Measurements from ENCODE around the gene DENND4C.
A peak's percentile ranks its signal among the peaks of the same experiment; 100 is the strongest.

The DENND4C gene

GRCh38 chr9:19378647-19379046 is 148.2 kb downstream of the DENND4C start:
- Histone ChIP-seq H3K4me1 (ENCODE audit: low read length) (peaks cover 31% of the 10 kb centered on the region), H2AFZ (ENCODE audit: low read depth, low read length) (no peak overlapping the region), H3K79me2 (ENCODE audit: low read length) (peaks cover 41% of the 10 kb centered on the region), H4K20me1 (ENCODE audit: insufficient read depth, low read length) (peaks cover 38% of the 10 kb centered on the region), H3K4me3 (ENCODE audit: low read length) (peak overlapping the region; percentile 90), H3K9ac (ENCODE audit: low read length) (peak overlapping the region; percentile 97), H3K36me3 (replicated peaks; ENCODE audit: low read depth, low read length) (peaks cover 58% of the 10 kb centered on the region), H3K27me3 (ENCODE audit: low read depth, low read length) (no peaks in the 10 kb centered on the region), H3K4me2 (ENCODE audit: low read length) (peak overlapping the region; percentile 93), H3K27ac (ENCODE audit: low read length) (peak overlapping the region; percentile 76), H3K9me3 (ENCODE audit: insufficient read depth, low read length) (no peaks in the 10 kb centered on the region)
- no peak for TF ChIP-seq CTCF (IDR thresholded peaks at IDR 0.05; ENCODE audit: low read depth, low read length)
- no peak for TF ChIP-seq EZH2phosphoT487 (IDR thresholded peaks at IDR 0.05; ENCODE audit: low read depth)

DNA sequence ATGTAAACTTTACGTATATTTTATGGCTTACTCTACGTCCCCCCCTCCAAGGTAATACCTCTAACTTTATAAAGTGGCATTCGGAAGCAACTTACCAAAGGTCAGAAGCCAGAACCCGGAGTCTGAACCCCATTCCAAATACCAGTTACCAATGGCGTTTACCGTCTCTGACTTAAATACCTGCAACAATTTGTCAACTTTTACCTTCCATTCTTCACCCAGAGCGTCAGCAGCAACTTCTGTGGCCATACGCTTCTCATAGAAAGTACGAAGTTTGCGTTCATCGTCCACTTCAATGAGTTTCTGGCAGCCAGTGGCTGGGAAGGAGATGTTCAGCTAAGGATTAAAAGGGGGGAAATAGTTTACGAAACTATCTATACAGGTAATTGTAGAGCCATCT is 148.8 kb downstream of the DENND4C start:
- Histone ChIP-seq H3K4me3 (ENCODE audit: low read length) (peak overlapping the region; percentile 90), H3K36me3 (replicated peaks; ENCODE audit: low read depth, low read length) (peaks cover 51% of the 10 kb centered on the region)

GRCh38 chr9:19379697-19380046 is 149.2 kb downstream of the DENND4C start:
- H3K79me2 ChIP-seq (ENCODE audit: low read length), result peaks cover 41% of the 10 kb centered on the region
- peaks cover 31% of the 10 kb centered on the region for H3K4me1 ChIP-seq (ENCODE audit: low read length)
- H3K9me3 ChIP-seq (ENCODE audit: insufficient read depth, low read length), result no peaks in the 10 kb centered on the region
- H3K27me3 ChIP-seq (ENCODE audit: low read depth, low read length), result no peaks in the 10 kb centered on the region
- peak overlapping the region; percentile 93 for H3K4me2 ChIP-seq (ENCODE audit: low read length)
- peak overlapping the region; percentile 90 for H3K4me3 ChIP-seq (ENCODE audit: low read length)
- peak overlapping the region; percentile 97 for H3K9ac ChIP-seq (ENCODE audit: low read length)
- peaks cover 31% of the 10 kb centered on the region for H4K20me1 ChIP-seq (ENCODE audit: insufficient read depth, low read length)
- TF ChIP-seq EZH2phosphoT487 (IDR thresholded peaks at IDR 0.05; ENCODE audit: low read depth) (no peak), CTCF (IDR thresholded peaks at IDR 0.05; ENCODE audit: low read depth, low read length) (no peak)
- peak overlapping the region; percentile 76 for H3K27ac ChIP-seq (ENCODE audit: low read length)
- peaks cover 47% of the 10 kb centered on the region for H3K36me3 ChIP-seq (replicated peaks; ENCODE audit: low read depth, low read length)
- H2AFZ ChIP-seq (ENCODE audit: low read depth, low read length), result no peak overlapping the region

More for the DNA sequence above, 148.8 kb downstream of the DENND4C start:
- TF ChIP-seq CTCF (IDR thresholded peaks at IDR 0.05; ENCODE audit: low read depth, low read length) (no peak), EZH2phosphoT487 (IDR thresholded peaks at IDR 0.05; ENCODE audit: low read depth) (no peak)
- H3K4me1 ChIP-seq (ENCODE audit: low read length), result peaks cover 31% of the 10 kb centered on the region
- no peak overlapping the region for H2AFZ ChIP-seq (ENCODE audit: low read depth, low read length)
- H3K4me2 ChIP-seq (ENCODE audit: low read length), result peak overlapping the region; percentile 93
- H3K27me3 ChIP-seq (ENCODE audit: low read depth, low read length), result no peaks in the 10 kb centered on the region
- H3K9me3 ChIP-seq (ENCODE audit: insufficient read depth, low read length), result no peaks in the 10 kb centered on the region
- H3K9ac ChIP-seq (ENCODE audit: low read length), result peak overlapping the region; percentile 97
- peaks cover 34% of the 10 kb centered on the region for H4K20me1 ChIP-seq (ENCODE audit: insufficient read depth, low read length)
- H3K27ac ChIP-seq (ENCODE audit: low read length), result peak overlapping the region; percentile 76
- peaks cover 41% of the 10 kb centered on the region for H3K79me2 ChIP-seq (ENCODE audit: low read length)

GRCh38 chr9:19380826-19381075 is 150.3 kb downstream of the DENND4C start:
- no peaks in the 10 kb centered on the region for H3K27me3 ChIP-seq (ENCODE audit: low read depth, low read length)
- H3K36me3 ChIP-seq (replicated peaks; ENCODE audit: low read depth, low read length), result peaks cover 40% of the 10 kb centered on the region
- peak overlapping the region; percentile 76 for H3K9ac ChIP-seq (ENCODE audit: low read length)
- TF ChIP-seq CTCF (IDR thresholded peaks at IDR 0.05; ENCODE audit: low read depth, low read length), result no peak
- peaks cover 41% of the 10 kb centered on the region for H3K79me2 ChIP-seq (ENCODE audit: low read length)
- no peak overlapping the region for H2AFZ ChIP-seq (ENCODE audit: low read depth, low read length)
- H4K20me1 ChIP-seq (ENCODE audit: insufficient read depth, low read length), result peaks cover 31% of the 10 kb centered on the region
- H3K9me3 ChIP-seq (ENCODE audit: insufficient read depth, low read length), result no peaks in the 10 kb centered on the region
- H3K4me1 ChIP-seq (ENCODE audit: low read length), result peaks cover 31% of the 10 kb centered on the region
- H3K27ac ChIP-seq (ENCODE audit: low read length), result peak overlapping the region; percentile 76
- H3K4me3 ChIP-seq (ENCODE audit: low read length), result peak overlapping the region; percentile 90
- peak overlapping the region; percentile 69 for H3K4me2 ChIP-seq (ENCODE audit: low read length)
